B cell (primary cell): ENCODE results near the gene PYDC1. TPM values are rescaled to one million over a fixed set of nuclear protein-coding genes. Genes with fewer than 3 reads are reported as not detected.

ENCODE experiments used
- ATAC-seq: fragments of 200-7000 bp; cut with Tn5 transposase; one replicate; pipeline ENCODE4 v1.10.0; 2021; ENCODE audit warnings: low read depth, mild to moderate bottlenecking, moderate number of reproducible peaks, moderate library complexity
- CTCF ChIA-PET: fragments of 350-600 bp; sonication (Branson Sonifier 250); formaldehyde crosslinking; loops from one replicate; lab custom pipeline; 2021; ENCODE audit warnings: antibody characterized with exemption, inconsistent platforms; lab: Charles Lee
- POLR2A ChIA-PET: fragments of 350-600 bp; sonication (Branson Sonifier 250); formaldehyde crosslinking; loops from one replicate; lab custom pipeline; 2021; ENCODE audit warnings: antibody characterized with exemption; lab: Charles Lee
- DNase-seq: peaks from one replicate; pipeline ENCODE4 v3.0.0; 2013
- H2AFZ ChIP-seq: 2 replicates; pipeline ENCODE4 v1.6.1; 2012; ENCODE audit warnings: mild to moderate bottlenecking, low read depth, low read length; ENCODE audit not compliant: insufficient read depth, poor library complexity, severe bottlenecking
- H3K27ac ChIP-seq, 2 donors: 1 replicate in 1 of 2; 2 replicates in 1 of 2; pipeline ENCODE4 v1.5.1; 2012 to 2013; ENCODE audit warnings: low read length in 2 of 2, mild to moderate bottlenecking in 2 of 2, moderate library complexity in 1 of 2
- H3K27me3 ChIP-seq, 4 experiments: fragments of 200-600 bp in 1 of 4; sonication (generic) in 1 of 4; replicated peaks in 1 of 4; 1 replicate in 2 of 4; 2 replicates in 2 of 4; pipeline versions ENCODE4 v1.6.1 to v1.7.0; 2013 to 2016; ENCODE audit warnings: low read length in 3 of 4, mild to moderate bottlenecking in 2 of 4, mixed read lengths in 1 of 4, moderate library complexity in 1 of 4; ENCODE audit not compliant: insufficient read depth in 4 of 4, control insufficient read depth in 3 of 4; ENCODE audit errors: control extremely low read depth in 1 of 4
- H3K36me3 ChIP-seq, 2 experiments: replicated peaks in 1 of 2; 1 replicate in 1 of 2; 2 replicates in 1 of 2; pipeline versions ENCODE4 v1.6.1 to v1.7.1; 2013; ENCODE audit warnings: low read length in 1 of 2; ENCODE audit not compliant: insufficient read depth in 2 of 2, control insufficient read depth in 1 of 2; ENCODE audit errors: control extremely low read depth in 1 of 2, extremely low read depth in 1 of 2
- H3K4me1 ChIP-seq, 2 donors: fragments of 200-600 bp in 1 of 2; sonication (generic) in 1 of 2; 1 replicate in 1 of 2; 2 replicates in 1 of 2; pipeline versions ENCODE4 v1.5.1 to v1.6.1; 2013 to 2017; ENCODE audit warnings: low read length in 2 of 2; ENCODE audit not compliant: control insufficient read depth in 2 of 2, insufficient read depth in 2 of 2
- H3K4me2 ChIP-seq: replicated peaks from 2 replicates; pipeline ENCODE3; 2012; ENCODE audit warnings: mild to moderate bottlenecking, low read depth, low read length; ENCODE audit not compliant: poor library complexity, severe bottlenecking
- H3K4me3 ChIP-seq, 5 experiments: fragments of 200-600 bp in 1 of 5; sonication (generic) in 1 of 5; 1 replicate in 3 of 5; 2 replicates in 2 of 5; pipeline versions ENCODE4 v1.5.1 to v1.7.0; 2011 to 2016; ENCODE audit warnings: low read length in 4 of 5, mild to moderate bottlenecking in 4 of 5, low read depth in 2 of 5, control low read depth in 1 of 5, moderate library complexity in 1 of 5; ENCODE audit not compliant: insufficient read depth in 1 of 5; ENCODE audit errors: control extremely low read depth in 1 of 5, extremely low read depth in 1 of 5
- H3K79me2 ChIP-seq: fragments of 200-600 bp; sonication (generic); one replicate; pipeline ENCODE4 v1.6.0; 2016; ENCODE audit warnings: low read length; ENCODE audit not compliant: control insufficient read depth, insufficient read depth
- H3K9ac ChIP-seq: fragments of 200-600 bp; sonication (generic); 2 replicates; pipeline ENCODE4 v1.6.1; 2017; ENCODE audit warnings: mild to moderate bottlenecking, low read length, moderate library complexity
- H3K9me3 ChIP-seq, 3 donors: one replicate each; pipeline versions ENCODE4 v1.6.1 to v1.7.1; 2013; ENCODE audit warnings: low read length in 2 of 3; ENCODE audit not compliant: control insufficient read depth in 2 of 3, insufficient read depth in 1 of 3; ENCODE audit errors: control extremely low read depth in 1 of 3
- H4K20me1 ChIP-seq: 2 replicates; pipeline ENCODE4 v1.6.0; 2012; ENCODE audit warnings: mild to moderate bottlenecking, low read length; ENCODE audit not compliant: insufficient read depth, control insufficient read depth, poor library complexity, severe bottlenecking
- H3K27ac Mint-ChIP-seq: one replicate; pipeline ENCODE4 v1.8.0; 2021; ENCODE audit warnings: mixed read lengths
- H3K27me3 Mint-ChIP-seq: one replicate; pipeline ENCODE4 v1.8.0; 2021; ENCODE audit warnings: mixed read lengths
- H3K4me1 Mint-ChIP-seq: one replicate; pipeline ENCODE4 v1.8.0; 2021; ENCODE audit warnings: mixed read lengths
- H3K4me3 Mint-ChIP-seq: one replicate; pipeline ENCODE4 v1.8.0; 2021; ENCODE audit warnings: mixed read lengths
- H3K9me3 Mint-ChIP-seq: one replicate; pipeline ENCODE4 v1.8.0; 2022; ENCODE audit warnings: mixed read lengths; ENCODE audit not compliant: insufficient read depth
- CTCF ChIP-seq: fragments of 200-600 bp; IDR thresholded peaks from one replicate; pipeline ENCODE4 v1.8.0; 2022; ENCODE audit warnings: antibody characterized with exemption, mild to moderate bottlenecking
- EZH2 ChIP-seq: IDR thresholded peaks from 2 replicates; pipeline ENCODE4 v1.6.1; 2012; ENCODE audit warnings: borderline replicate concordance, low read depth, mild to moderate bottlenecking, moderate library complexity, low read length; ENCODE audit not compliant: insufficient read depth, poor library complexity, severe bottlenecking
- WGBS: methylation state at CpG from one replicate; pipeline ENCODE4 v1.1.5; 2013; ENCODE audit warnings: missing lambda C conversion rate; ENCODE audit not compliant: insufficient coverage; 5-methylcytosine and 5-hydroxymethylcytosine counted together
- intact Hi-C: fragments of 100-400 bp; cut with micrococcal nuclease; formaldehyde crosslinking; loops from one replicate; pipeline ENCODE4 v1.10.0; 2022
- polyA plus RNA-seq: library from polyadenylated mRNA; depleted of rRNA; stranded (reverse); fragments of >200 nt; gene quantifications from 2 replicates; pipeline ENCODE4 v1.2.3, GENCODE V29; 2012
- total RNA-seq, 2 donors: library from RNA; stranded (reverse); fragments of 120-200 nt in 1 of 2; gene quantifications; 1 replicate in 1 of 2; 2 replicates in 1 of 2; pipeline versions ENCODE4 v1.2.3 to v1.2.4, GENCODE V29; 2013 to 2022

Gene PYDC1
- total and polyA plus RNA-seq, 2 donors (not counting 1 experiment from before 2014, with no cell fraction given) = not detected

- Mint-ChIP-seq H3K4me3 (no peak overlapping the region), H3K9me3 (no peaks in the 10 kb centered on the region), H3K4me1 (peaks cover 49% of the 10 kb centered on the region), H3K27ac (no peak overlapping the region), H3K27me3 (no peaks in the 10 kb centered on the region)
- no peak for DNase-seq
- Histone ChIP-seq H3K36me3 (peaks cover 12 to 97% of the 10 kb centered on the region in 2 experiments), H3K4me1 (peaks cover 2 to 12% of the 10 kb centered on the region in 2 donors), H4K20me1 (peaks cover 97% of the 10 kb centered on the region), H3K79me2 (peaks cover 58% of the 10 kb centered on the region), H3K9ac (no peak overlapping the region), H3K4me3 (no peak overlapping the region), H3K9me3 (no peaks in the 10 kb centered on the region), H3K4me2 (no peak overlapping the region), H2AFZ (no peak overlapping the region), H3K27ac (no peak overlapping the region), H3K27me3 (no peaks in the 10 kb centered on the region)
- WGBS = 95% methylated on average over 6 of the region's 8 CpGs
- POLR2A ChIA-PET = interaction anchor here (1.4 kb wide), 1 partner anchor 11 kb away, joined by 5 read pairs; no protein-coding TSS in a partner anchor
- ATAC-seq = no peak
- TF ChIP-seq EZH2 (no peak), CTCF (no peak)
- intact Hi-C loops = loop anchor here (10.0 kb wide), 2 partner anchors 83 to 687 kb away; partner anchors contain the start of genes BCKDK and ZNF267
- CTCF ChIA-PET = interaction anchor here (1.0 kb wide), 2 partner anchors 15 to 195 kb away, joined by 3 read pairs; partner anchors contain the start of gene PYCARD
Observed at GRCh38 chr16:31187808-31188189, 29.1 kb downstream of the PYDC1 start.
